Kidney epithelial cell (primary cell): ENCODE results near the gene DUSP8. TPM values are rescaled to one million over a fixed set of nuclear protein-coding genes. Genes with fewer than 3 reads are reported as not detected.
"Not testable (repeated sequence)": the region's sequence is repeated elsewhere in the genome, so short reads cannot be mapped to it uniquely, and the experiment has no call there.

Experiments
- DNase-seq: peaks from one replicate; pipeline ENCODE4 v3.0.0-alpha.2; 2010; ENCODE audit warnings: low read depth
- H3K27me3 ChIP-seq: 2 replicates; pipeline ENCODE4 v1.6.0; 2011; ENCODE audit warnings: low read length; ENCODE audit not compliant: control insufficient read depth, insufficient read depth
- H3K36me3 ChIP-seq: 2 replicates; pipeline ENCODE4 v1.5.1; 2011; ENCODE audit warnings: low read length; ENCODE audit not compliant: control insufficient read depth, insufficient read depth
- H3K4me3 ChIP-seq: 2 replicates; pipeline ENCODE4 v1.5.1; 2011; ENCODE audit warnings: low read depth, mild to moderate bottlenecking, control low read depth, low read length
- CTCF ChIP-seq: IDR thresholded peaks from 2 replicates; pipeline ENCODE4 v1.5.1; 2011; ENCODE audit warnings: mild to moderate bottlenecking, moderate library complexity, low read length, control low read depth, inconsistent platforms; ENCODE audit not compliant: insufficient read depth, poor library complexity, severe bottlenecking
- total RNA-seq: library from RNA; depleted of rRNA; stranded (reverse); fragments of >200 nt; gene quantifications from 2 replicates; pipeline ENCODE4 v1.2.3, GENCODE V29; 2015

Gene DUSP8
- total RNA-seq, 1 donor from 2014 or later: 7.6 TPM

GRCh38 chr11:1604711-1605110 is 32.6 kb upstream of the DUSP8 start:
- no peak overlapping the region for H3K4me3 ChIP-seq
- H3K27me3 ChIP-seq: peaks cover 27% of the 10 kb centered on the region
- TF ChIP-seq CTCF: no peak
- DNase-seq: no peak
- no peaks in the 10 kb centered on the region for H3K36me3 ChIP-seq

- TF ChIP-seq CTCF: no peak
- Histone ChIP-seq H3K36me3 (no peaks in the 10 kb centered on the region), H3K27me3 (peaks cover 27% of the 10 kb centered on the region), H3K4me3 (no peak overlapping the region)
- DNase-seq: no peak
Observed at GRCh38 chr11:1604181-1604580, 32.1 kb upstream of the DUSP8 start.

GRCh38 chr11:1603629-1604028 is 31.6 kb upstream of the DUSP8 start:
- Histone ChIP-seq H3K36me3 (no peaks in the 10 kb centered on the region), H3K27me3 (peaks cover 27% of the 10 kb centered on the region), H3K4me3 (no peak overlapping the region)
- no peak for TF ChIP-seq CTCF
- DNase-seq: no peak

- H3K4me3 ChIP-seq, H3K36me3 ChIP-seq, DNase-seq: not testable (repeated sequence)
- H3K27me3 ChIP-seq: peaks cover 23% of the 10 kb centered on the region
Observed at GRCh38 chr11:1601663-1602062, 29.6 kb upstream of the DUSP8 start.

GRCh38 chr11:1600626-1601025 is 28.6 kb upstream of the DUSP8 start:
- H3K4me3 ChIP-seq: no peak overlapping the region
- peaks cover 22% of the 10 kb centered on the region for H3K27me3 ChIP-seq
- H3K36me3 ChIP-seq: no peaks in the 10 kb centered on the region
- no peak for DNase-seq
- no peak for TF ChIP-seq CTCF

GRCh38 chr11:1598816-1599215 is 26.7 kb upstream of the DUSP8 start:
- Histone ChIP-seq H3K36me3 (no peaks in the 10 kb centered on the region), H3K27me3 (peaks cover 22% of the 10 kb centered on the region), H3K4me3 (no peak overlapping the region)
- TF ChIP-seq CTCF: no peak
- DNase-seq: no peak

- DNase-seq, H3K4me3 ChIP-seq, H3K36me3 ChIP-seq: not testable (repeated sequence)
- H3K27me3 ChIP-seq: peaks cover 20% of the 10 kb centered on the region
Observed at GRCh38 chr11:1598406-1598805, 26.3 kb upstream of the DUSP8 start.
